ENCODE measurements around the gene DMWD.

DNA sequence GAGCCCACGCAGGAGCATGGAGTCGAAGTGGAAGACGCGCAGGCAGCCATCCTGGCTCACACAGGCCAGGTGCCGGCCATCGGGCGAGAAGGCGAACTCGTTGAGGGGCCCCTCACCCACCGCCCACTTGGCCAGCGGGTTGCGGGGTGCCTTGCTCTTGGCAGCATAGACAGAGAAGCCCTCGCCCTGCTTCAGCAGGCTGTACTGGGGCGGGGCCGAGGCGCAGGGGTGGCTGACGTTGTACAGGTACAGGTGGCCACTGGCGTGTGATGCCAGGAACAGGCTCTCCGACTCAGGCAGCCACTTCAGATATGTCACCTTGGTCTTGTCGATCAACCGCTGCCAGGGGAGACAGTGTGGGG, 6.1 kb downstream of the DMWD start:
- no peak for TF ChIP-seq EP300 (IDR thresholded peaks at IDR 0.05; ENCODE audit: borderline replicate concordance in 1 of 2, low read depth in 1 of 2, low read length in 1 of 2)
- no peak for TF ChIP-seq YY1 (IDR thresholded peaks at IDR 0.05; ENCODE audit: low read depth)
- TF ChIP-seq, protein P1, sequence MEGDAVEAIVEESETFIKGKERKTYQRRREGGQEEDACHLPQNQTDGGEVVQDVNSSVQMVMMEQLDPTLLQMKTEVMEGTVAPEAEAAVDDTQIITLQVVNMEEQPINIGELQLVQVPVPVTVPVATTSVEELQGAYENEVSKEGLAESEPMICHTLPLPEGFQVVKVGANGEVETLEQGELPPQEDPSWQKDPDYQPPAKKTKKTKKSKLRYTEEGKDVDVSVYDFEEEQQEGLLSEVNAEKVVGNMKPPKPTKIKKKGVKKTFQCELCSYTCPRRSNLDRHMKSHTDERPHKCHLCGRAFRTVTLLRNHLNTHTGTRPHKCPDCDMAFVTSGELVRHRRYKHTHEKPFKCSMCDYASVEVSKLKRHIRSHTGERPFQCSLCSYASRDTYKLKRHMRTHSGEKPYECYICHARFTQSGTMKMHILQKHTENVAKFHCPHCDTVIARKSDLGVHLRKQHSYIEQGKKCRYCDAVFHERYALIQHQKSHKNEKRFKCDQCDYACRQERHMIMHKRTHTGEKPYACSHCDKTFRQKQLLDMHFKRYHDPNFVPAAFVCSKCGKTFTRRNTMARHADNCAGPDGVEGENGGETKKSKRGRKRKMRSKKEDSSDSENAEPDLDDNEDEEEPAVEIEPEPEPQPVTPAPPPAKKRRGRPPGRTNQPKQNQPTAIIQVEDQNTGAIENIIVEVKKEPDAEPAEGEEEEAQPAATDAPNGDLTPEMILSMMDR (IDR thresholded peaks at IDR 0.05): no peak
- no peak for TF ChIP-seq PBX3 (IDR thresholded peaks at IDR 0.05)
- no peak for TF ChIP-seq EZH2phosphoT487 (IDR thresholded peaks at IDR 0.05; ENCODE audit: borderline replicate concordance, low read depth)
- TF ChIP-seq USF1 (IDR thresholded peaks at IDR 0.05; ENCODE audit: borderline replicate concordance, low read depth): no peak
- no peak for TF ChIP-seq RFX5 (IDR thresholded peaks at IDR 0.05; ENCODE audit: low read length)
- TF ChIP-seq POLR2AphosphoS5 (IDR thresholded peaks at IDR 0.05; ENCODE audit: low read depth, low read length): no peak
- no peak for TF ChIP-seq ELF1 (IDR thresholded peaks at IDR 0.05)
- TF ChIP-seq TEAD4 (IDR thresholded peaks at IDR 0.05; ENCODE audit: borderline replicate concordance, insufficient read depth): no peak
- TF ChIP-seq RCOR1 (IDR thresholded peaks at IDR 0.05; ENCODE audit: low read length): no peak

Data from SK-N-SH (cell line).